GM12891 (cell line): ENCODE results near the gene KCNG2.

Experiments used
- POLR2A ChIP-seq: IDR thresholded peaks from 2 replicates; pipeline ENCODE4 v1.6.1; 2011; ENCODE audit warnings: low read depth, low read length, control low read depth
- POLR2AphosphoS5 ChIP-seq: IDR thresholded peaks from 2 replicates; pipeline ENCODE4 v1.6.1; 2011; ENCODE audit warnings: low read depth, low read length, control low read depth
- TAF1 ChIP-seq: IDR thresholded peaks from 2 replicates; pipeline ENCODE4 v1.6.1; 2011; ENCODE audit warnings: low read depth, low read length, control low read depth

DNA sequence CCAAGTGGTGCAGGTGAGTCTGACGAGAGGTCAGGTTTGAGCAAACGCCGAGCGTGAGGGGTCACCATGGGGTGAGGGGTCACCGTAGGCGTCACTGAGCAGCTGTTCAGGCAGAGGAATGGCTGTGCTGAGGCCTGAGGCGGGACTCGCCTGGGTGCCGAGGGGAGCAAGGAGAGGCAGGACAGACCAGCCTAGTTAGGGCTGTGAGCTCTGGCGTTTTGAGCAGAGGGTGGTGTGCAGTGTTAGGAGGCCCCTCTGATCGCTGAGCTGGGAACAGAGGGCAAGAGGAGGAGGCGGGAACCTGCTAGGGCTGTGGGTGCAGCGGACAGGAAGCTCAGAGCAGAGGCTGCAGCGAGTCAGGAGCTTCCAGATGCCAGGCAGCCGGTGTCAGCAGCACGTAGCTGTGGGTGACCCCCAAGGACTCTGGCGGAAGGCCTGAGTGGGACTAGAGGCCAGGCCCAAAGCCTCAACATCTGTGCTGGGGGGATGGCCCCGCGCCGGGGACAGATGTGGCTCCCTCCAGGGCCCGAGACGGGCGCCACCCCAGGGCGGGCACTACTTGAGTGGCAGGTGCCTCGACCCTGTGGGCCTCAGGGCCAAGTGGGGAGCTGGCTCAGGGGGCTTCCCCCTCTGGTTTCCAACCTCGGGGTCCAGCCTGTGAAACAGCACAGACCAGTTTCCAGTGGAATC is 55.7 kb downstream of the KCNG2 start:
- TF ChIP-seq POLR2A = no peak
- TF ChIP-seq POLR2AphosphoS5 = no peak
- TF ChIP-seq TAF1 = no peak
